GM12801 (cell line): Measurements from ENCODE around the gene ENTPD6.

Source experiments
- TF ChIP-seq, protein P1 (sequence below): IDR thresholded peaks from one replicate; pipeline ENCODE4 v1.5.1; 2011; ENCODE audit warnings: control low read depth; ENCODE audit not compliant: insufficient read length; ENCODE audit errors: extremely low read depth

The ENTPD6 gene

DNA sequence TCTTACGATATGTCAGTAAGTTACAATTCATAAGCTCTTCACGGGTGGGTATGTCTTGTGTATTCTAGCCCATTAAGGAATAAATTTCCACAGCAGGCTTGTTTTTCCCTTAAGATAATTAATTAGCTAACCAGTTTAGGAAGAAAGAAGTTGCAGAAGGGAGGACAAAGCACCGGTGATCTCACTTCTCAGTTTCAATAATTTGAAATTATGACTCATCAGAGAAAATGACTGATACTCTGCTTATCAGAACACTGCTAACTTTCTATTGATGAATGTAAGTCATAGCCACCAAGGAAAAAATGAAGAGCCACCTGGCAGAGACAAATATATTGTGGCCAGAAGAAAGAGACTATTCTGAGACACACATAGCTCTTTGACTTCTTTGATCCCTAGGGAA lies 35.0 kb upstream of the ENTPD6 start:
- TF ChIP-seq, protein P1, sequence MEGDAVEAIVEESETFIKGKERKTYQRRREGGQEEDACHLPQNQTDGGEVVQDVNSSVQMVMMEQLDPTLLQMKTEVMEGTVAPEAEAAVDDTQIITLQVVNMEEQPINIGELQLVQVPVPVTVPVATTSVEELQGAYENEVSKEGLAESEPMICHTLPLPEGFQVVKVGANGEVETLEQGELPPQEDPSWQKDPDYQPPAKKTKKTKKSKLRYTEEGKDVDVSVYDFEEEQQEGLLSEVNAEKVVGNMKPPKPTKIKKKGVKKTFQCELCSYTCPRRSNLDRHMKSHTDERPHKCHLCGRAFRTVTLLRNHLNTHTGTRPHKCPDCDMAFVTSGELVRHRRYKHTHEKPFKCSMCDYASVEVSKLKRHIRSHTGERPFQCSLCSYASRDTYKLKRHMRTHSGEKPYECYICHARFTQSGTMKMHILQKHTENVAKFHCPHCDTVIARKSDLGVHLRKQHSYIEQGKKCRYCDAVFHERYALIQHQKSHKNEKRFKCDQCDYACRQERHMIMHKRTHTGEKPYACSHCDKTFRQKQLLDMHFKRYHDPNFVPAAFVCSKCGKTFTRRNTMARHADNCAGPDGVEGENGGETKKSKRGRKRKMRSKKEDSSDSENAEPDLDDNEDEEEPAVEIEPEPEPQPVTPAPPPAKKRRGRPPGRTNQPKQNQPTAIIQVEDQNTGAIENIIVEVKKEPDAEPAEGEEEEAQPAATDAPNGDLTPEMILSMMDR, result no peak

DNA sequence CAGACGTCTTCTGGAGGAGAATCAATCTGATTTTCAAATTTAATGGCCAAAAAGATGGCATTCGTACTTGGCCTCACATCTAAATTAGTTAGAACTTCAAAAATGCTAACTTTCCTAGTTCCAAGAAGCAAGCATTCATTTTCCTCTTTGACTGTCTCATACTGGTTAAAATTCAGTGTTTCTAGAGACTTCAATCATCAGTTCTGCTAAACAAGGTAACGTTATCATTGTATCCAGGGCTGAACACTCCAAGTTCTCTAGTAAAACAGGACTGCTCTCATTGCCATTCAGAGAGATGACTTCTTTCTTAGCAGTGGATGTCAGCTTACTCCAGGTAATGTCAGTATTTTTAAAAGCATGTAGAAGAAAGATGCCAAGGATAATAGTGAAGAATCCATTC lies 34.6 kb upstream of the ENTPD6 start:
- TF ChIP-seq, protein P1, result no peak

DNA sequence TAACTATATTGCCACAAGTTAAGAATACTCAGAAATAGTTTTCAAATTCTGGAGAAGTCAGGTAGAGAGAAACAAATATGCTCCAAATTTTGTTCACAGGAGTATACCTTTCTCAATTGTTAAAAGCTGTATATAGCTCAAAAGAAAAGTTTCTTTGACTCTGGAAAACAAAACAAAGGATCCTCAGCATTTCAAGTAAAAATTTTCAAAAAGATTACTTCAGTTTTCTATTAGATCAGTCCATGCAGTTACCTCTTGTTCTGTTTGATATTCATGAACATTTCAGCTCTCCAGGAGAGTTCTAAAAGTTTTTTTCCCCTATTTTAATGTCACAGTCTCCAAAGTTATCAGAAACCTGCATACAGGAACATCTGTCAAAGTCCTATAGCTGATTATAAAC lies 30.4 kb upstream of the ENTPD6 start:
- TF ChIP-seq, protein P1, result no peak

DNA sequence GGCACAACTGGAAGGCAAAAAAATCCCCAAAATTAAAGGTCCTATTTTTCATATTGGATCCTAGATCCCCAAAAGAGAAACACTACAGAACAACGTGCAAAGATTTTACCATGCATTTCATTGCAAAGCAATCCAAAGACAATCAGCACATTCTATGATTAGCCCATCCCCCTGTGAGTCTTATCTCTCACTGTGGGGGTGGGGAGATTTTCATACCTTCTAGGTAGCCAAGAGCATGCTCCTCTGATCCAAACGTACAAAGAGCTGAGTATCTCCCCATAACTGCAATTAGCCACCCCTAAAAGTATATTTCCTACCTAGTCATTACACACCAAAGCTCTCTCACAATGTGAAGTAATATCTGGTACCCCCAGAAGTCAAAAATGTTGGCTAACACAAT lies 22.2 kb upstream of the ENTPD6 start:
- TF ChIP-seq, protein P1, result no peak

DNA sequence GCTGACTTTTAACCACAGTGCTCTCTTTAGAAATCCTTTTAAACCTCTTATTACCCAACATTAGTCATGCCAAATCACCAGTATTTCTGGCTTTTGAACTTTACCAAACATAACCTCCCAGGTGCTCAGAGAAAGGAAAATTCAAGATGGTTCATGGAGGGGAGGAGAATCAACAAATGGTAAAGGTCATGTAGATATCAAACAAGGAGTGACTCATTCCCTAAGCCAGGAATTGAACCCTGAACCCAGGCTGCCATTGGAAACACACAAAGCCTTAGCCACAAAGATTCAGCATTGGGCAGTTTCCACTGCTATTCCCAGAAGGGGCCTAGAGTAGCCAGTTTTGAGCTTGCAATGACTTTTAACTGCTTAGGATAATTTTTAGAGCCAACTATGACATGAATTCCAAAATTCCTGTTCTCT lies 21.6 kb upstream of the ENTPD6 start:
- TF ChIP-seq, protein P1, result no peak

DNA sequence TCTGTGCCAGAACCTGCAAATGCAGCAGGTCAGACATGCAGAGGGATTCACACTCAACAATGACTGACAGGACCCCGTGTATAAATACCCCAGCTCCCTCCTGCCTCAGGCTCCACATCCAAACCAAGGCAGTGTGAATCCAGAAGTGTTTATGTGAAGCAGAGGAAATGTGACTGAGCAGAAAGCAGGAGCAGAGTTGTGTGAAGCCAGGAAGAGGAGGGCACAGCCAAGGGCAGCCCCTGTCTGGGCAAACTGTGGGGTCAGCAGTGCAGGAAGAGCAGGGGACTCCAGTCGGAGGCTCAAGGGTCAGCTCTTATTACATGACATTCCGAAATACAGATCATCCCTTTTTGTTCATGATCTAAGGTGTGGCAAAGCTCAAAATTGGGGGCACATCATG lies 19.3 kb upstream of the ENTPD6 start:
- TF ChIP-seq, protein P1, result no peak

DNA sequence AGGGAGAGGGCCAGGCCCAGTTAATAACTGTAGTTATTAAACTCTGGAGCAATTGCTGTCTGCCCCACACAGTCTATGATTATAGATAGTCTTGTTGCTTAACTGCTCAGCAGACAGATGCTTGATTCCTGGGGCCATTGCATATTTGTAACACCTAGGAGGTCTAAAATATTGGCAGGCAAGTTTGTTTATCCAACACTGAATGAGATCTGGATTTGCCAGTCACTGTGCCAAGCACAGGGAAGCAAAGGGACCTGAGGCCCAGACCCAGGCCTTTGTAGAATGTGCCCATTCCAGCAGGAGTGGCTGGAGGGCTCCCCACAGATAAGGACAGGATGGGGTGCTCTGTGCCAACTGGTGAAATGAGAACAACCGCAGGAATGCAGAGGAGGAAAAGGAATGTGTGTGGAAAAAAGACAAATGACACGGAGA lies 17.6 kb upstream of the ENTPD6 start:
- TF ChIP-seq, protein P1, result no peak
